GM23338 (cell line): ENCODE measurements around the gene SLTM. TPM values are rescaled to one million over a fixed set of nuclear protein-coding genes. Genes with fewer than 3 reads are reported as not detected.
"Not testable (repeated sequence)": the region's sequence is repeated elsewhere in the genome, so short reads cannot be mapped to it uniquely, and the experiment has no call there.

Experiments used
- ATAC-seq: fragments of 200-7000 bp; cut with Tn5 transposase; 3 replicates; pipeline ENCODE4 v1.9.1; 2020
- DNase-seq: peaks from one replicate; pipeline ENCODE4 v3.0.0-alpha.2; 2015; ENCODE audit warnings: low spot score
- H2AFZ ChIP-seq: fragments of 200-600 bp; sonication (generic); 2 replicates; pipeline ENCODE4 v1.8.0; 2016; ENCODE audit warnings: antibody characterized with exemption, mild to moderate bottlenecking, moderate library complexity
- H3F3A ChIP-seq: fragments of 200-600 bp; sonication (generic); replicated peaks from 2 replicates; pipeline ENCODE4 v1.8.0; 2017; ENCODE audit warnings: antibody characterized with exemption, mixed run types, low read depth
- H3K27ac ChIP-seq: fragments of 200-600 bp; sonication (generic); 2 replicates; pipeline ENCODE4 v1.6.1; 2016; ENCODE audit warnings: low read depth
- H3K27me3 ChIP-seq: fragments of 200-600 bp; sonication (generic); 2 replicates; pipeline ENCODE4 v1.8.0; 2016; ENCODE audit warnings: mild to moderate bottlenecking, mixed run types, moderate library complexity; ENCODE audit not compliant: insufficient read depth
- H3K36me3 ChIP-seq: fragments of 200-600 bp; sonication (generic); 2 replicates; pipeline ENCODE4 v1.8.0; 2016; ENCODE audit warnings: mild to moderate bottlenecking; ENCODE audit not compliant: insufficient read depth
- H3K4me1 ChIP-seq: fragments of 200-600 bp; sonication (generic); 2 replicates; pipeline ENCODE4 v1.8.0; 2016; ENCODE audit warnings: mild to moderate bottlenecking, moderate library complexity; ENCODE audit not compliant: insufficient read depth
- H3K4me2 ChIP-seq: fragments of 200-600 bp; sonication (generic); 2 replicates; pipeline ENCODE4 v1.7.1; 2017; ENCODE audit warnings: mixed run types
- H3K4me3 ChIP-seq: fragments of 200-600 bp; sonication (generic); 2 replicates; pipeline ENCODE4 v1.6.1; 2016; ENCODE audit warnings: mixed run types
- H3K79me2 ChIP-seq: fragments of 200-600 bp; sonication (generic); replicated peaks from 2 replicates; pipeline ENCODE4 v1.8.0; 2017; ENCODE audit warnings: mild to moderate bottlenecking; ENCODE audit not compliant: insufficient read depth
- H3K9me2 ChIP-seq: fragments of 200-600 bp; sonication (generic); 2 replicates; pipeline ENCODE4 v1.8.0; 2017; ENCODE audit not compliant: insufficient read depth
- H4K20me1 ChIP-seq: fragments of 200-600 bp; sonication (generic); replicated peaks from 2 replicates; pipeline ENCODE4 v1.8.0; 2017; ENCODE audit warnings: mild to moderate bottlenecking; ENCODE audit not compliant: insufficient read depth
- H3K27ac Mint-ChIP-seq: 2 replicates; pipeline ENCODE4 v1.8.0; 2020; ENCODE audit warnings: inconsistent platforms, mild to moderate bottlenecking, moderate library complexity, mixed read lengths
- H3K27me3 Mint-ChIP-seq: 3 replicates; pipeline ENCODE4 v1.8.0; 2022; ENCODE audit warnings: low read depth, mild to moderate bottlenecking, moderate library complexity, mixed read lengths, inconsistent platforms; ENCODE audit not compliant: insufficient read depth, poor library complexity
- H3K36me3 Mint-ChIP-seq: 3 replicates; pipeline ENCODE4 v1.8.0; 2021; ENCODE audit warnings: low read depth, mild to moderate bottlenecking, inconsistent platforms, moderate library complexity, mixed read lengths
- H3K4me1 Mint-ChIP-seq: 3 replicates; pipeline ENCODE4 v1.8.0; 2020; ENCODE audit warnings: mild to moderate bottlenecking, inconsistent platforms, mixed read lengths
- H3K4me3 Mint-ChIP-seq: 3 replicates; pipeline ENCODE4 v1.8.0; 2021; ENCODE audit warnings: moderate library complexity, mild to moderate bottlenecking, inconsistent platforms, mixed read lengths
- H3K9me3 Mint-ChIP-seq: 3 replicates; pipeline ENCODE4 v1.8.0; 2020; ENCODE audit warnings: moderate library complexity, mild to moderate bottlenecking, inconsistent platforms, mixed read lengths
- CREB1 ChIP-seq: fragments of 250-450 bp; sonication (Bioruptor Pico); IDR thresholded peaks from 2 replicates; pipeline ENCODE4 v1.5.0; 2020; ENCODE audit warnings: low read depth, mild to moderate bottlenecking, moderate library complexity
- NANOG ChIP-seq: IDR thresholded peaks from 2 replicates; pipeline ENCODE4 v1.6.1; 2016; ENCODE audit warnings: antibody characterized with exemption, borderline replicate concordance
- POLR2AphosphoS5 ChIP-seq: IDR thresholded peaks from 2 replicates; pipeline ENCODE4 v1.6.1; 2016; ENCODE audit warnings: antibody characterized with exemption, low read depth
- REST ChIP-seq: IDR thresholded peaks from one replicate; pipeline ENCODE4 v1.6.1; 2018; ENCODE audit warnings: antibody characterized with exemption; ENCODE audit not compliant: unreplicated experiment
- STAT1 ChIP-seq: IDR thresholded peaks from one replicate; pipeline ENCODE4 v1.6.1; 2016; ENCODE audit warnings: antibody characterized with exemption; ENCODE audit not compliant: unreplicated experiment
- polyA plus RNA-seq: library from polyadenylated mRNA; unstranded; fragments of >200 nt; fragmentation: Nextera tagmentation; extraction: Ambion mirVana; gene quantifications from 2 replicates; pipeline ENCODE4 v1.2.1, GENCODE V29; 2016
- total RNA-seq: library from RNA; depleted of rRNA; stranded (reverse); fragments of >200 nt; shearing (Covaris generic); gene quantifications from 2 replicates; pipeline ENCODE4 v1.2.3, GENCODE V29; 2014
- TF ChIP-seq, protein P1 (sequence below): fragments of 250-450 bp; sonication (Bioruptor Pico); IDR thresholded peaks from 2 replicates; pipeline ENCODE4 v1.5.0; 2020; ENCODE audit warnings: mild to moderate bottlenecking, moderate library complexity

The SLTM gene
- total and polyA plus RNA-seq, 2 experiments from 2014 or later: 210 to 476 TPM

- TF ChIP-seq REST (no peak), POLR2AphosphoS5 (no peak), CREB1 (CRISPR knock-in tag) (no peak), STAT1 (no peak), NANOG (no peak)
- TF ChIP-seq, protein P1, sequence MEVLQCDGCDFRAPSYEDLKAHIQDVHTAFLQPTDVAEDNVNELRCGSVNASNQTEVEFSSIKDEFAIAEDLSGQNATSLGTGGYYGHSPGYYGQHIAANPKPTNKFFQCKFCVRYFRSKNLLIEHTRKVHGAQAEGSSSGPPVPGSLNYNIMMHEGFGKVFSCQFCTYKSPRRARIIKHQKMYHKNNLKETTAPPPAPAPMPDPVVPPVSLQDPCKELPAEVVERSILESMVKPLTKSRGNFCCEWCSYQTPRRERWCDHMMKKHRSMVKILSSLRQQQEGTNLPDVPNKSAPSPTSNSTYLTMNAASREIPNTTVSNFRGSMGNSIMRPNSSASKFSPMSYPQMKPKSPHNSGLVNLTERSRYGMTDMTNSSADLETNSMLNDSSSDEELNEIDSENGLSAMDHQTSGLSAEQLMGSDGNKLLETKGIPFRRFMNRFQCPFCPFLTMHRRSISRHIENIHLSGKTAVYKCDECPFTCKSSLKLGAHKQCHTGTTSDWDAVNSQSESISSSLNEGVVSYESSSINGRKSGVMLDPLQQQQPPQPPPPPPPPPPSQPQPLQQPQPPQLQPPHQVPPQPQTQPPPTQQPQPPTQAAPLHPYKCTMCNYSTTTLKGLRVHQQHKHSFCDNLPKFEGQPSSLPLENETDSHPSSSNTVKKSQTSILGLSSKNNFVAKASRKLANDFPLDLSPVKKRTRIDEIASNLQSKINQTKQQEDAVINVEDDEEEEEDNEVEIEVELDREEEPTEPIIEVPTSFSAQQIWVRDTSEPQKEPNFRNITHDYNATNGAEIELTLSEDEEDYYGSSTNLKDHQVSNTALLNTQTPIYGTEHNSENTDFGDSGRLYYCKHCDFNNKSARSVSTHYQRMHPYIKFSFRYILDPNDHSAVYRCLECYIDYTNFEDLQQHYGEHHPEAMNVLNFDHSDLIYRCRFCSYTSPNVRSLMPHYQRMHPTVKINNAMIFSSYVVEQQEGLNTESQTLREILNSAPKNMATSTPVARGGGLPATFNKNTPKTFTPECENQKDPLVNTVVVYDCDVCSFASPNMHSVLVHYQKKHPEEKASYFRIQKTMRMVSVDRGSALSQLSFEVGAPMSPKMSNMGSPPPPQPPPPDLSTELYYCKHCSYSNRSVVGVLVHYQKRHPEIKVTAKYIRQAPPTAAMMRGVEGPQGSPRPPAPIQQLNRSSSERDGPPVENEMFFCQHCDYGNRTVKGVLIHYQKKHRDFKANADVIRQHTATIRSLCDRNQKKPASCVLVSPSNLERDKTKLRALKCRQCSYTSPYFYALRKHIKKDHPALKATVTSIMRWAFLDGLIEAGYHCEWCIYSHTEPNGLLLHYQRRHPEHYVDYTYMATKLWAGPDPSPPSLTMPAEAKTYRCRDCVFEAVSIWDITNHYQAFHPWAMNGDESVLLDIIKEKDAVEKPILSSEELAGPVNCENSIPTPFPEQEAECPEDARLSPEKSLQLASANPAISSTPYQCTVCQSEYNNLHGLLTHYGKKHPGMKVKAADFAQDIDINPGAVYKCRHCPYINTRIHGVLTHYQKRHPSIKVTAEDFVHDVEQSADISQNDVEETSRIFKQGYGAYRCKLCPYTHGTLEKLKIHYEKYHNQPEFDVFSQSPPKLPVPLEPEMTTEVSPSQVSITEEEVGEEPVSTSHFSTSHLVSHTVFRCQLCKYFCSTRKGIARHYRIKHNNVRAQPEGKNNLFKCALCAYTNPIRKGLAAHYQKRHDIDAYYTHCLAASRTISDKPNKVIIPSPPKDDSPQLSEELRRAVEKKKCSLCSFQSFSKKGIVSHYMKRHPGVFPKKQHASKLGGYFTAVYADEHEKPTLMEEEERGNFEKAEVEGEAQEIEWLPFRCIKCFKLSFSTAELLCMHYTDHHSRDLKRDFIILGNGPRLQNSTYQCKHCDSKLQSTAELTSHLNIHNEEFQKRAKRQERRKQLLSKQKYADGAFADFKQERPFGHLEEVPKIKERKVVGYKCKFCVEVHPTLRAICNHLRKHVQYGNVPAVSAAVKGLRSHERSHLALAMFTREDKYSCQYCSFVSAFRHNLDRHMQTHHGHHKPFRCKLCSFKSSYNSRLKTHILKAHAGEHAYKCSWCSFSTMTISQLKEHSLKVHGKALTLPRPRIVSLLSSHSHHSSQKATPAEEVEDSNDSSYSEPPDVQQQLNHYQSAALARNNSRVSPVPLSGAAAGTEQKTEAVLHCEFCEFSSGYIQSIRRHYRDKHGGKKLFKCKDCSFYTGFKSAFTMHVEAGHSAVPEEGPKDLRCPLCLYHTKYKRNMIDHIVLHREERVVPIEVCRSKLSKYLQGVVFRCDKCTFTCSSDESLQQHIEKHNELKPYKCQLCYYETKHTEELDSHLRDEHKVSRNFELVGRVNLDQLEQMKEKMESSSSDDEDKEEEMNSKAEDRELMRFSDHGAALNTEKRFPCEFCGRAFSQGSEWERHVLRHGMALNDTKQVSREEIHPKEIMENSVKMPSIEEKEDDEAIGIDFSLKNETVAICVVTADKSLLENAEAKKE: no peak
Observed at GRCh38 chr15:58918239-58918638, 15.2 kb downstream of the SLTM start (continued).

DNA sequence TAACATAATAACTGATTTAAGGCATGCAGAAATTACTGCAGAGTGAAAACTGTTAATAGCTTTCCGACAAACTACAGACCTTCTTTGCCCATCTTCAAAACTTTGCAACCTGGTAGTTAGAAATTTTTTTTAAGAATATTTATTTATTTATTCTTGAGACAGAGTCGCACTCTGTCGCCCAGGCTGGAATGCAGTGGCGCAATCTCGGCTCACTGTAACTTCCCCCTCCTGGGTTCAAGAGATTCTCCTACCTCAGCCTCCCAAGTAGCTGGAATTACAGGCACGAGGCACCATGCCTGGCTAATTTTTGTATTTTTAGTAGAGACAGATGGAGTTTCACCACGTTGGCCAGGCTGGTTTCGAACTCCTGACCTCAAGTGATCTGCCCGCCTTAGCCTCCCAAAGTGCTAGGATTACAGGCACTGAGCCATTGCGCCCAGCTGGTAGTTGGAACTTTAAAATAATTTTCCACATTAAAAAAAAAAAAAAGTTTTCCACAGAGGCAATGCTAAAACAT lies 15.8 kb downstream of the SLTM start:
- peaks cover 40% of the 10 kb centered on the region for H4K20me1 ChIP-seq
- not testable (repeated sequence) for H3K27me3 ChIP-seq, H3K9me3 Mint-ChIP-seq, H3F3A ChIP-seq, H2AFZ ChIP-seq, H3K4me1 Mint-ChIP-seq, H3K4me3 ChIP-seq, H3K27me3 Mint-ChIP-seq, H3K9me2 ChIP-seq, H3K4me3 Mint-ChIP-seq, H3K27ac Mint-ChIP-seq, ATAC-seq, H3K4me1 ChIP-seq, H3K4me2 ChIP-seq, DNase-seq
- peaks cover 59% of the 10 kb centered on the region for H3K36me3 Mint-ChIP-seq
- 0 out of 2 replicates have a peak overlapping the region, but pooled peaks have one; percentile 46 for H3K27ac ChIP-seq
- peaks cover 97% of the 10 kb centered on the region for H3K79me2 ChIP-seq
- peaks cover 34% of the 10 kb centered on the region for H3K36me3 ChIP-seq
